ENCODE data around the gene SQOR.

SQOR gene

DNA sequence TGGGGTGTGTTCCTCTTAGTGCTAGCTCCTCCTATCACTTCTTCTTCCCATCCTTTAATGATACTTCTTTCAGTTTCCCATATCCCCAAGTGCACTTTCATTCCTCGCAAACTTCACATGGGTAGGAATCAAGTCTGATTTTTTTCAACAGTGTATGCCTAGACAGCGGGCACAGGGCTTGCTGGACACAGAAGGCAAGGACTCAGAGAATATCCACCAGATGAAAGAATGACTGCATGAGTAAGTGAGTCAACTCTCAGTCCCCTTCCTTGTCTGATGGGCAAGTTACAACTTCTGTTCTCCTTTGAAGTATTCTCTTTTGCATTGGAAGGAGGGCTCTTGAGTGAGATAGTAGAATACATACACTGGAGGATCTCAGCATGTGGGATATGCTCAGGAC is 3.1 kb upstream of the SQOR start:
- no peak for DNase-seq (ENCODE audit: extremely low read depth, low read depth)
- TF ChIP-seq, protein P1, sequence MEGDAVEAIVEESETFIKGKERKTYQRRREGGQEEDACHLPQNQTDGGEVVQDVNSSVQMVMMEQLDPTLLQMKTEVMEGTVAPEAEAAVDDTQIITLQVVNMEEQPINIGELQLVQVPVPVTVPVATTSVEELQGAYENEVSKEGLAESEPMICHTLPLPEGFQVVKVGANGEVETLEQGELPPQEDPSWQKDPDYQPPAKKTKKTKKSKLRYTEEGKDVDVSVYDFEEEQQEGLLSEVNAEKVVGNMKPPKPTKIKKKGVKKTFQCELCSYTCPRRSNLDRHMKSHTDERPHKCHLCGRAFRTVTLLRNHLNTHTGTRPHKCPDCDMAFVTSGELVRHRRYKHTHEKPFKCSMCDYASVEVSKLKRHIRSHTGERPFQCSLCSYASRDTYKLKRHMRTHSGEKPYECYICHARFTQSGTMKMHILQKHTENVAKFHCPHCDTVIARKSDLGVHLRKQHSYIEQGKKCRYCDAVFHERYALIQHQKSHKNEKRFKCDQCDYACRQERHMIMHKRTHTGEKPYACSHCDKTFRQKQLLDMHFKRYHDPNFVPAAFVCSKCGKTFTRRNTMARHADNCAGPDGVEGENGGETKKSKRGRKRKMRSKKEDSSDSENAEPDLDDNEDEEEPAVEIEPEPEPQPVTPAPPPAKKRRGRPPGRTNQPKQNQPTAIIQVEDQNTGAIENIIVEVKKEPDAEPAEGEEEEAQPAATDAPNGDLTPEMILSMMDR (IDR thresholded peaks at IDR 0.05; ENCODE audit: low read depth, low read length) = no peak

DNA sequence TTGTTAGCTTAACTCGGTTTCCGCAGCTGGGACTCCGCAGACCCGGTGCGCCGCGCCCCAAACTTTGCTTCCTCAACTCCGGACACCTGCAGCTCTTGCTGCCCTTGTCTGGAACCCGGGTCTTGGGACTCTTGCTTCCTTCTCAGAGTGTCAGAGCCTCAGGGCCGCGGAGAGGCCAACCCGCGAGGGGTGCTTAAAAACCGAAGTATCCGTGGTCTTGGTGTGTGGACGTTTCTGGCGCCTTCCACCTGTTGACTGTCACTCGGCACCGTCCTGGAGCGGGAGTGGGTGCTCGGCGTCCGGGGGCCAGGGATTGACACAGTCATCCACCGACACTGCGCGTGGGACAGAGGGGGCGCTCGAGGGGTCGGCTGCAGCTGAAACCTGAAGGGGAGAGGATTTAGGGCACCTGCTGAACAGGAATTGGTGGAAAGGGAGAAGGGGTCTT is 386 bp downstream of the SQOR start:
- DNase-seq (ENCODE audit: extremely low read depth, low read depth) = no peak

DNA sequence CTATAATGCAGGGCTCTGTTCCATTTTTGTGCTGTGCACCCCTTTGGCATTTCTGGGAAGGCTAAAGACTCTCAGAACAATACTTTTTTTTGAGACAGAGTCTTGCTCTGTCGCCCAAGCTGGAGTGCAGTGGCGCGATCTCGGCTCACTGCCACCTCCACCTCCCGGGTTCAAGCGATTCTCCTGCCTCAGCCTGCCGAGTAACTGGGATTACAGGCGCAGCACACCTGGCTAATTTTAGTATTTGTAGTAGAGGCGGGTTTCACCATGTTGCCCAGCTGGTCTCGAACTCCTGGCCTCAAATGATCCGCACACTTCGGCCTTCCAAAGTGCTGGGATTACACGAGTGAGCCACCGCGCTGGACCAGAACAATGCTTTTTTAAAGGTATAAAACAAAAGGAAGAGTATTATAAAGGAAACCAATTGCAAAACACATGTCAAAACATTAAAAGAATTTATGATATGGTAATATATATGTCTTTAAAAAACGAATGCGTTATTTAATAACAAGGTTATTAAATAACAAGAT is 999 bp downstream of the SQOR start:
- TF ChIP-seq, protein P1 (IDR thresholded peaks at IDR 0.05; ENCODE audit: low read depth, low read length) = no peak
- DNase-seq (ENCODE audit: extremely low read depth, low read depth) = no peak

More for the DNA sequence above, 386 bp downstream of the SQOR start:
- TF ChIP-seq, protein P1 (IDR thresholded peaks at IDR 0.05; ENCODE audit: low read depth, low read length) = peak; percentile 45

DNA sequence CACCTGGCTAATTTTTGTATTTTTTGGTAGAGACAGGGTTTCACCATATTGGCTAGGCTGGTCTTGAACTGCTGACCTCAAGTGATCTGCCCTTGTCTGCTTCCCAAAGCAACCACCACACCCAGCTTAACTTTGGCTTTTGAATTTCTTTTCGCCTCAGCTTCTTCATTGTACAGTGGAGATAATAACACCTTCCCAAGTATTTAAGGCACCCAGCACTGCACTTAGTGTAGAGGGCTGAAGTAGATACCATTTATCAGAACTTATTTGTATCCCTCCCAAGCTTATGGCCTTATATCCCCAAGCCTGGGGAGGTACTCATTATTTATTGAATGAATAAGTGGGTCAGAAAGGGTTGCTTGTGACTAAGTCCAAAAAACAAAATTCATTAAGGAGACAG is 2.3 kb downstream of the SQOR start:
- TF ChIP-seq, protein P1 (IDR thresholded peaks at IDR 0.05; ENCODE audit: low read depth, low read length) = no peak
- DNase-seq (ENCODE audit: extremely low read depth, low read depth) = no peak

DNA sequence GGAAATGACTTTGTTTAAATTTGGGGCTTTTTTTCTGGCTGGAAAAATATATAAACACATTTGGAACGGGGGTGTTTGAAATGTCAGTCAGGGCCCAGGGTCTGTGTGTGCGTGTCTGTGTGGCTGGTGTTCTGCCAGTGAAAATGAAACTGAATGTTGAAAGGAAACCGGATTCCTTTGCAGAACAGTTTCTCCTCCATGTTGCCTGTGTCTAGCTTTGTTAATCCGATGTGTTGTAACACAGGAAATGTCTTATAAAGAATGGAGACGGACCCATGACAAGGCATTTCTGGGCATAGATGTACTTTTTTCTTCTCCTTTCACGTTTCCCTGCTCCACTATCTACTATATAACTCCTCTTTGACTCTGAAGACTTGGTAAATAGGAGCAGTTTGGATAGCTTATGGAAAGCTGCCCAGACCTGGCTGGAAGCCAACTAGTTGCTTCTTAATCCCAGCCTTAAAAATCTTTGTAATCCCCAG is 2.8 kb downstream of the SQOR start:
- TF ChIP-seq, protein P1 (IDR thresholded peaks at IDR 0.05; ENCODE audit: low read depth, low read length) = no peak
- DNase-seq (ENCODE audit: extremely low read depth, low read depth) = peak; percentile 95

DNA sequence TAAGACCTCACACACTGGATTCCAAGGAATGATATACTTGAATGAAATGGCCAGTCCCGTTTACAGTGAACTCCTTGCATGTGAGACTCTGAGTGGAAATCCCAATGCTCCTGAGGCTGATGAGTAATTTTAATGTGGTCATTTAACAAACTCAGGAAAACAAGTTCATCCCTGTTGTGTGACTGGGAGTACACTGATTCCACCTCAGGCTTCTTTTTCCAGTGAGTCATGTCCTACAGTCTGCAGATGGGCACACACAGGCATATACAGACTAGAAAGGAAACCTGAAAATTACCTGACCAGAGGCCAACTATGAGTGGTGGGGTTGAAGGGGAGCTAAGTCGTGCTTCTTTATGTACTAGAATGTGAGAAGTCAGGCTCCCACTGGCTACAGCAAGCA is 5.8 kb downstream of the SQOR start:
- TF ChIP-seq, protein P1 (IDR thresholded peaks at IDR 0.05; ENCODE audit: low read depth, low read length) = no peak
- no peak for DNase-seq (ENCODE audit: extremely low read depth, low read depth)

DNA sequence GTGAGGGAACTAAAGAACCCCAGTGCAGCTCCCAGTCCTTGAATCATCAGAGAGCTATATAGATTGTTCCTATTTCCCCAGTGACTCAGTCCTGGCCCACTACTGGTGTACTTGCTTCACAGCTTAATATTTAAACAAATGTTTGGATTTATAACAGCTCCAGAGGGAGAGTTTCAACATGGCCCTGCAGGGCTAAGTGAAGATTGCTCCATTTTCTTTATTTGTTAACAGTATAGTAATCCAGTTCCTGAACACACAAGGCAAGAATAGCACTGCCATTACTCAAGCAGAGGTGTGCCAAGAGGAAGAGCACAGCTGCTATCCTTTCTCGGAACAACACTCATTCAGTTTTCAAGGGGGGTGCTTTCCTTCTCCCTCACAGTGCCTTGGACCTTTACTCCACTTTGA is 6.5 kb downstream of the SQOR start:
- DNase-seq (ENCODE audit: extremely low read depth, low read depth) = peak; percentile 76
- TF ChIP-seq, protein P1 (IDR thresholded peaks at IDR 0.05; ENCODE audit: low read depth, low read length) = no peak

All from AG09319 (cell line).